ENCODE data around the gene ARMC6.
A peak's percentile ranks its signal among the peaks of the same experiment; 100 is the strongest.
"Not testable (repeated sequence)": the region's sequence is repeated elsewhere in the genome, so short reads cannot be mapped to it uniquely, and the experiment has no call there.

The ARMC6 gene

DNA sequence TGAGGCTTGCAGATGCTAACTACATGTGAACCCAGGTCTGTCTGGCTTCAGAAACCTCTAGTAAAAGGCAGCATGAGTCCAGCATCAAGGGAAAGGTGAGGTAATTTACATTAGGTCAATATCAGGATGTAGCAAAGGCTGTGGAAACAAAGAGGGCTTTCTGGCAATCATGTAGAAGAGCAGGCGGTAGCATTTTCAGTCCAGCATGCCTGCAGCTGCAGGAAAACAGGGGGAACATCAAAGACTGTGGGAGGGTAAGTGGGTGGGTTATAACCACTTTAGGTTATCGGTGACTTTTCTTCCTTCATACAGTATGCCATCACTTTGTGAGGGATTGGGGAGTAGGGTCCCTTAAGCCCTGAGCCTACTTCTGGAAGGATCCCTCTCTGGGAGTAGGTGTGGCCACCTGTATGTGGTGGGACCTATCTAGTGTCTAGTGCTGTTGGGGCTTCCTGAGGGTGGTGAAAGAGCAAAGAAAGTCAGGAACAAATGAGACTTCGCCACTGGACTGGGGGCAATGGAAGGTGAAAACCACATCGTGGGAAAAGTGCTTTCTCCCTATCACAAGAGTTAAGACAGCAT, 10.9 kb upstream of the ARMC6 start:
- DNase-seq (ENCODE audit: low spot score): no peak

DNA sequence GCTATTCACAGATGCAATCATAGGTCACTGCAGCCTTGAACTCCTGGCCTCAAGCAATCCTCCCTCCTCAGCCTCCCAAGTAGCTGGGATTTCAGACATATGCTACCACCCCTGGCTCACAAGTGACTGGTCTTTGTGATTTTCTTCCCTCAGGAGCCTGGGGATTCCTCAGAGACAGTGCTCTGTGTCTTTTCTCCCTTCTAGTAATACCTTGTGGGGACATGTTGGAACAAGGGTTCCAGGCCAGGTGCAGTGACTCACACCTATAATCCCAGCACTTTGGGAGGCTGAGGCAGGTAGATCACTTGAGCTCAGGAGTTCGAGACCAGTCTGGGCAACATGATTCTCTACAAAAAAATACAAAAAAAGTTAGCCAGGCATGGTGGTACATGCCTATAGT, 10.0 kb upstream of the ARMC6 start:
- DNase-seq (ENCODE audit: low spot score): not testable (repeated sequence)

DNA sequence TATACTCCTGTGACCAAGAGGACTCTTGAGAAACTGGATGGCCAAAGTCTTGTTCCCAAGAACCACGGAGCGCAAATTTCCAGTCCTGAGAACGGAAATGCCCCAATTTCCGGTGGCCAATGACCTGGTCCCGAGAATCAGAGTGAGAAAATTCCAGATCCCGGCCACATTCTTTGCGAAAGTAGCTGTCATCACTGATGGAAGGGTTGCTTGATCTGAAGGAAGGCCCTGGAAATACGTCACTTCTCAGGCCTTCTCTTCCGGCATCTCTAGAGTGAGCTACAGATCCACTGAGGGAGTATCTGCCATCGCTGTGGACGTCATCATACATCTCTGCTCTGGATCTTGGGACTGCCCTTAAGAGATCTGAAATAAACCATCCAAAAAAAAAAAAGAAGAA, 7.5 kb upstream of the ARMC6 start:
- no peak for DNase-seq (ENCODE audit: low spot score)

DNA sequence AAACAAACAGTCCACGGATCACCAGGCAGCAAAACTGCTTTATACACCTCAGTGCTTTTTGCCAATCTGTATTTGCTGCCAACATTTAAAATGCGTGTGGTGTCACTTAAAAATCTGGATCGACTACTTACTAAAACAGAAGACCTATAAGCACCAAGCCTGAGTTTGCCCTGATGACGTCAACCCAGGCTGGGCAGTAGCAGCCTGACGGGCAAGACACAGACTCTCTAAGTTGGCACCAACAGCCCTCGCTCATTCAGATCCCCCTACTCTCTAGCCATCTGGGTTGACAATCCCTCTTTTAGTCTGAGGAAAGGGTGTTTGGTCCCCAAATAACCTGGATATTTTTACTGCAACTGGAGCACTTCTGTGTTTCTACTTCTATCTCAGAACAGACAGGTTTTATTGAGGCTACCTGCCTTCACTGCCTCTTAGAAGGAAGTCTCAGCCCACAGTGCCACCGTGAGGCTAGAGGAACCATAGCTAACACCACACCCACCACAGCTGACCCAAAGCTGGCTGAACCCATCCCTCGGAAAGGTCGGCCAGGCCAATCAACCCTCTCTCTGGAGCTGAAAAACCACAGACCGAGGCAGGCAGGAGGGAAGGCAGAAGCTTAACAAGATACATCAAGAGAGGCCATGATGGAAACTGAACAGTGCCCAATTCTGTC, 7.0 kb upstream of the ARMC6 start:
- peak; percentile 29 for DNase-seq (ENCODE audit: low spot score)

DNA sequence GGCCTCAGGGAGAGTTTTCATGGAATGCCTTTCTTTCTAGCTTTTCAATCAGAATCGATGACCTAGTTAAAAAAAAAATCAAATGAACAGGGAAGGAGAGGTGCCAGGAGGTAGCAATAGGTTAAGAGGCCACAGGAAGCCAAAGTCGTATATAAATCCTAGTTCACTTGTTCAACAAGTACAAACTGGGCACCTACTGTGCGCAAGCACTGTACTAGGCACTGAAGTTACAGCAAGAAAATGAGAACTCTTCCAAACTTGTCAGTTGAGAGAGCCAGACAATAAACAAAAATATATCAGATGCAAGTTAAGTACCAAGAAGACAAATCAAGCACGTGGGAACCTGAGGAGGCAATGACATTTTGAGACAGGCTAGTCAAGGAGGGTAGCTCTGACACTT, 6.2 kb upstream of the ARMC6 start:
- no peak for DNase-seq (ENCODE audit: low spot score)

DNA sequence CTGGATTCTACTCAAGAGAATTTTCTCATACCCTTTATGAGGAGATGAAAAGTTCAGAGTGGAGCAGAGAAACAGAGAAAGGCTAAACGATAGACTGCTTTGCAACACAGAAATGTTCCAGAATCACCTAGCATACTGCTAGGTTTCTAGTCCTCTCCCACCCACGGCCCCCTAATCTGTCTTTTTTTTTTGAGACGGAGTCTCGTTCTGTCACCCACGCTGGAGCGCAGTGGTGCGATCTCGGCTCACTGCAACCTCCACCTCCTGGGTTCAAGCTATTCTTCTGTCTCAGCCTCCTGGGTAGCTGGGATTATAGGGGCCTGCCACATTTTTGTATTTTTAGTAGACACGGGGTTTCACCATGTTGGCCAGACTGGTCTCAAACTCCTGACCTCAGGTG, 4.9 kb upstream of the ARMC6 start:
- DNase-seq (ENCODE audit: low spot score): no peak

DNA sequence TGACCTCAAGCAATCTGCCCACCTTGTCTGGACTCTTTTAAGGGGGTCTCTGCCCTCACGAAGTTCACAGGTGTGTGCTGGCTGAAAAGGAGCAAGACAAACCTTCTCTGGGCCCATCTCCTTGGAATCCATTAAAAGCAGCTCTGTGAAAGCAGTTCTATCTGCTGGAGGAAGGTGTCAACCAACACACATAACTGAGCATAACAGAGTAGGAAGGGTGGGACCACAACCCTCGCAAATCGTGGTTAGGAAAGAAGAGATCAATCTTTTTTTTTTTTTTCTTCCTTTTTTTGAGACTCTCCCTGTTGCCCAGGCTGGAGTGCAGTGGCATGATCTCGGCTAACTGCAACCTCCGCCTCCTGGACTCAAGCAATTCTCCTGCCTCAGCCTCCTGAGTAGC, 1.5 kb upstream of the ARMC6 start:
- no peak for DNase-seq (ENCODE audit: low spot score)

DNA sequence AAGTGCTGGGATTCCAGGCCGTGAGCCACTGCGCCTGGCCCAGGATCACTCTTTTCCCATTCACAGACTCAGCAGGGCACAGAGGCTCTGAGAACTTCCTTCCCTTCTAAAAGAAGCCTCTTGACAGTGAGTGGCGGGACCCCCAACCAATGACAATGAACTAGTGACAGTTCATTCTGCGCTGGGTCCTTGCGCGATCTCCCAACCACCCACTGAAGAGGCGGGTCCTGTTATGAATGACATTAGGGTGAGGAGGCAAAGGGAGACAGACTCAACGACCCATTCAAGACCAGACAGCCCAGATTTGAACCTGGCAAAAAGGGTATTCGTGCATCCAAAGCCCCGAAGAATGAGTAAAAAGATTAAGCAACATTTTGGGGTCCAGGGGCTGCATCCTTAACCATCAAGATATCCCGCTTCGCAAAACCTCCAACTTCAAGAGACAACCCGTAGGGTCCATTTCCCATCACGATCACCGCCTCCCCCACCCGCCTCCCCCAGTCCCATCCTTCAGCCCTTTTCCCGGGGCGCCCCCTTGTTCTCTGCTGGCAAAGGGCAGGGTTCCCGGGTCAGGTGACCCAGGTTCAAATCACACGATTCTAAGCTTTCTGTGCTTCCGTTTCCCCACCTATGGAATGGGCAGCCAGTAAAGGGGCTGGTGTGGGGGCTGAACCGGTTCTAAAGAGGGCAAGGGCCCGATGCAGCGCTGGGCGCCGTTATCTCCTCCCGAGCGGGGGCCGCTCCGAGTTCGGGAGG, 805 bp upstream of the ARMC6 start:
- peak; percentile 88 for DNase-seq (ENCODE audit: low spot score)

DNA sequence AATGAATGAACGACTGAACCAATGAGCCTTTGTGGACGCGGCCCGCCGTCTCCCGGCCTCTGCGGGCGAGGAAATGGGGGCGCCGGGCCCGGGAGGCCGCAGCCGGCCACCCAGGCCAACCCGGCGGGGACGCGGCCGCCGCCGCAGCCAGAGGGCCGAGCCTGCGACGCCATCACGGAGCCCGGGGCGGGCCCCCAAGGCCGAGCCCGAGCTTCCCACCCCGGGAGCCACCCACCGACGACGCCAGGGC, 302 bp upstream of the ARMC6 start:
- DNase-seq (ENCODE audit: low spot score): no peak

DNA sequence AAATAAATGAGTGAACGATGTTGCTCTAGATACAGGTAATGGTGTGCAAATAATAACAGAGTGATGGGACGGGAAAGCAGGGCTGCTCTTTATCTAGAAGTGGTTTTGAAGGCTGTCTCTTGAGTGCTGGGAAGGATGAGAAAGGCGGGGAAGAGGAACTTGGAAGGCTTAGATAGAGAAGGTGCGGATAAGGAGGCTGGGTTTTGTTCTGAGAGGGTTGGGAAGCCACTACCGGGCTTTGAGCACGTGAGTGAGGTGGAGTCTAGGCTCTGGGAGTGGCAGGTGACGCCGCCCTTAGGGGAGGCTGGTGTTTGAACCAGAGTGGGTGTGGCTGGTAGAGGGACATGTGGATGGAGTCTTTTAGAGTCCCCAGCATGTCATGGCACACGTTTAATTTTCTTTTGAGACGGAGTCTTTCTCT, 811 bp downstream of the ARMC6 start:
- peak; percentile 82 for DNase-seq (ENCODE audit: low spot score)

DNA sequence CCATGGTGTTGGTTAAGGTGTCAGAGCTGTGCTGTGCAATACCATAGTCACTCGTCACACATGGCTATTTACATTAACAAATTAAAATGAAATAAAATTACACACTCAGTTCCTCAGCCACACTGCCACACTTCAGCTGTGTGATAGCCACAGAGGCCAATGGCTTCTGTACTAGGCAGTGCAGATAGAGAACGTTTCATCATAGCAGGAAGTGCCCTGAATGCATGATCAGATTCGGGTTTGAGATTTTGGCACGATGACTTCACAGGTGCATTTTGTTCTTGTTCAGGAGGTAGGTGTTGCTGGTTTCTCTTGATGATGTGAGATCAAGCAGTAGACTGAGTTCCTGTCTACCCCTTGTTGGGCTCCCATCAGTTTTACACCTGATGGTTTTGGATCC, 6.5 kb downstream of the ARMC6 start:
- DNase-seq (ENCODE audit: low spot score): no peak

DNA sequence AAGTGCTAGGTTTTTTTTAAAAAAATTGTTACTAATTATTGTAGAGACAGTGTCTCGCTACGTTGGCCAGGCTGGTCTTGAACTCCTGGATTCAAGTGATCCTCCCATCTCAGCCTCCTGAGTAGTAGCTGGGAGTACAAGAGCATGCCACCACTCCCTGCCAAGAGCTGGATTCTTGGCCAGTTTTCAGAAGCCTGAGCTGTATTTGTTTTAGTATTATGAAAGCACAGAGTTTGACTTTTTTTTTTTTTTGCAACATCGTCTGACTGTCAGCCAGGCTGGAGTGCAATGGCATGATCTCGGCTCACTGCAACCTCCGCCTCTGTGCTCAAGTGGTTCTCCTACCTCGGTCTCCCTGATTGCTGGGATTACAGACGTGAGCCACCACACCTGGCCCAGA, 7.0 kb downstream of the ARMC6 start:
- DNase-seq (ENCODE audit: low spot score): peak; percentile 71

DNA sequence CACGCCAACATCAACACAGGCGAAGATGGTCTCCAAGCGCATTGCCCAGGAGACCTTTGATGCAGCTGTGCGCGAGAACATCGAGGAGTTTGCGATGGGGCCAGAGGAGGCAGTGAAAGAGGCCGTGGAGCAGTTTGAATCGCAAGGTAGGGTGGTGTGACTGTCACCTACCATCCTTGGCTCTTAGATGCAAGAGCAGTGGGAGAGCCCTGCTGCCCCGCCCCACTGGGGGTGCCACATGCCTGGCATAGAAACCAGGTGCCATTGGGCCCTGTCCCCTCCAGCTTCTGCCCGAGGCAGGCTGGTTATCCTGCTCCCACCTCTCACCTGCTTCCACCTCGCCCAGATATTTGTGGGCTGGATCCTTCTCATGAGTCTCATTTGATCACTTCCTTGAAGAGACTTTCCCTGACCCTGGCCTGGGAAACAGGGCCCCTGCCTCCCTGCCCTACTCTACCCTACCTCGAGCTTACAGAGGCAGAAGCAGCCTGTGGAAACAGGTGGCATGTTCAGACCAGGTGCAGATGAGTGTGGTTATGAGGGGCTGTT, 9.4 kb downstream of the ARMC6 start:
- DNase-seq (ENCODE audit: low spot score): no peak

DNA sequence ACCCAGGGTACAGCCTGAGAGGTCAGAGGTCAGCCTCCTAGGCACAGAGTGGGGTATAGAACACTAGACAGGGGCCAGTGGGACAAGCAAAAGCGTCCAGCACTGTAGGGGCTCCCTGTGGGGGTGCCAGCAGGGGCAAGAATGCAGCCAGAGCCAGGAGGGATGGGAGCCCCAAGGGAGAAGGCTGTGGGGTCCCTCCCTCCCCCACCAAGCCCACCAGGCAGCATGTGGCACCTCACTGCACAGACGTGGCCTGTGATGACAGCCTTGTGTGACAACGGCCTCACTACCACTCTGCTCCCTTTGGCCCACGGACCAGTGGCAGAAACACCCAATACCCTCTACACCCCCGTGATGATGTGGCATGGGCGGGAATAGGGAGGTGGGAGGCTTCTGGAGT, 10.1 kb downstream of the ARMC6 start:
- DNase-seq (ENCODE audit: low spot score): no peak

DNA sequence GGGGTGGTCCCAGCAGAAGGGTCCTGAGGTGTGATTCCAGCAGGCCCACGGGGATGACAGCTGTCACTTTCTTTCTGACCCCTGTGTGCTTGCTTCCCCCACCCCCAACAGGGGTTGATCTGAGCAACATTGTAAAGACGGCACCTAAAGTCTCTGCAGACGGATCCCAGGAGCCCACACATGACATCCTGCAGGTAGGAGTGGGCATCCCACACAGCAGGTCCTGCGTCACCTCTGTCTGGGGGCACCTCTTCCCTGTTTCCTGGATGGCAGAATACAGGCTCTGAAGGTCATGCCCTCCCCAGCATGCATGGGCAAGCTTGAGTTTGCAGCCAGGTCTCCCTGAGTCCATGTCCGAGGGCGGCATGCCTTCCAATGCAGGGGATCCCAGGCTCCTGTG, 10.5 kb downstream of the ARMC6 start:
- DNase-seq (ENCODE audit: low spot score): no peak

DNA sequence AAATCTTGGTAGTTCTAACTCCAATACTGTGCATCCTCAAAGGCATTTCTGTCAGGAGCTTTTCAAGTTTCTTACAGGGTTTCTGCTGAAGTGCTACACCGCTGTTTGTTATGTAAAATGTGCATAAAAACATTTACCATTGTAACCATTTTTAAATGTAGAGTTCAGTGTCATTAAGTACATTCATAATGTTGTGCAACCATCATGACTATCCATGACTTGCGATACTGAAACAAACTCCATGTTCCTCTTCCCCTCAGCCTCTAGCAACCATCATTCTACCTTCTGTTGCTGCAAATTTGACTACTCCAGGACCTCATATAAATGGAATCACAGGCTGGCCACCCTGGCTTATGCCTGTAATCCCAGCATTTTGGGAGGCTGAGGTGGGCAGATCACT, 16.0 kb downstream of the ARMC6 start:
- DNase-seq (ENCODE audit: low spot score): no peak

DNA sequence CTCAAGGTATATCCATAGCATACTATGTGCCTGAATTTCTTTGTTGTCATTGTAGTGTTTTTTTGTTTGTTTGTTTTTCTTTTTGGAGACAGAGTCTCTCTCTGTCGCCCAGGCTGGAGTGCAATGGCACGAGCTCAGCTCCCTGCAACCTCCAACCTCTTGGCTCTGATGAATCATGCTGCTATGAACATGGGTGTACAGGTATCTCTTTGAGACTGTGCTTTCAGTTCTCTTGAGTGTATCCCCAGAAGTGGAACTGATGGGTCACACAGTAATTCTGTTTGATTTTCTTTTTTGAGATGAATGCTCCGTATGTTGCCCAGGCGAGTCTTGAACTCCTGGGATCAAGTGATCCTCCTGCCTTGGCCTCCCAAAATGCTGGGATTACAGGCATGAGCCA, 16.7 kb downstream of the ARMC6 start:
- DNase-seq (ENCODE audit: low spot score): no peak

DNA sequence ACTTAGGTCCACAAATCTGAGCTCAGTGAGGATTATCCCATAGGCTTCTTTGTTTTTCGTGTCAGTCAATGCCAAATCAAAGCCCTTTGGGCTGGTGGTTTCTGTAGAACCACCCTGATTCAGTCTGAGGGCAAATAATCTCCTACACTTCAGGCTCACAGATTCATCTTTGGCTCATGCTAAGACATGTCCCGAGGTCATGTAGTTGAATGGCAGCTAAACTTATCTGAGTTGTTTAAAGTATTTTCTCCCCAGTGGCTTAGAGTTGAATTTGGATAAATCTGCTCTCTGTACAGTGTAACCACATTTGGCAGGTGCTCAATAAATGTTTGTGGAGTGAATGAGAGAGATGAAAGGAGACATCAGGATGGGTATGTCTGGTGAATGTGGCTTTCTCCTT, 17.3 kb downstream of the ARMC6 start:
- DNase-seq (ENCODE audit: low spot score): no peak

DNA sequence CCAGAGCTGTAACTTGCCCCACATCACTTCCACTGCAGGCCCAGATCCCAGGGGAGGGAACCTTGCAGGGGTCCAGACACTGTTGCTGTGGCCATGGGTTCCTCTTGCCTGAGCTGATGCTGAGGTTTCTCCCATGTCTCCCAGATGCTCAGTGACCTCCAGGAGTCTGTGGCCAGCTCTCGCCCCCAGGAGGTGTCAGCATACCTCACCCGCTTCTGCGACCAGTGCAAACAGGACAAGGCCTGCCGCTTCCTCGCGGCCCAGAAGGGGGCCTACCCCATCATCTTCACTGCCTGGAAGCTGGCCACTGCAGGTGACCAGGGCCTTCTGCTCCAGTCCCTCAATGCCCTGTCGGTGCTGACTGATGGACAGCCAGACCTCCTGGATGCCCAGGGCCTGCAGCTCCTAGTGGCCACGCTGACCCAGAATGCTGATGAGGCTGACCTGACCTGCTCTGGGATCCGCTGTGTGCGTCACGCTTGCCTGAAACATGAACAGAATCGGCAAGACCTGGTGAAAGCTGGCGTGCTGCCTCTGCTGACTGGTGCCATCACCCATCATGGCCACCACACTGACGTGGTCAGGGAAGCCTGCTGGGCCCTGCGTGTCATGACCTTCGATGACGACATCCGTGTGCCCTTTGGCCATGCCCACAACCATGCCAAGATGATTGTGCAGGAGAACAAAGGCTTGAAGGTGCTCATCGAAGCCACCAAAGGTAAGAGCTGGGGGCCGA, 18.2 kb downstream of the ARMC6 start:
- DNase-seq (ENCODE audit: low spot score): no peak

DNA sequence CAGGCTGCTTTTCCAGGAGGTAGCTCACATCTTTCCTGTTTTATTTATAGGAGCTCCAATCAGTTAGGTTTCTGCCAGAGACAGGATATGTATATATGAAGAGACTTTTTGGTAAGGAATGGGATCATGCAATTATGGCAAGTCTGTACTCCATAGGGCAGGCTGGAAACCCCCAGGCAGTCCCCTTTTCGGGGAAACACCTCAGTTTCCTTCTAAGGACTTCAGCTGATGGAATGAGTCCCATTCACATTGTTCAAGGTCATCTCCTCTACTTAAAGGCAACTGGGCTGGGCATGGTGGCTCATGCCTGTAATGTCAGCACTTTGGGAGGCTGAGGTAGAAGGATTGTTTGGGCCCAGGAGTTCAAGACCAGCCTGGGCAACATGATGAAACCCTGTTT, 19.5 kb downstream of the ARMC6 start:
- no peak for DNase-seq (ENCODE audit: low spot score)

DNA sequence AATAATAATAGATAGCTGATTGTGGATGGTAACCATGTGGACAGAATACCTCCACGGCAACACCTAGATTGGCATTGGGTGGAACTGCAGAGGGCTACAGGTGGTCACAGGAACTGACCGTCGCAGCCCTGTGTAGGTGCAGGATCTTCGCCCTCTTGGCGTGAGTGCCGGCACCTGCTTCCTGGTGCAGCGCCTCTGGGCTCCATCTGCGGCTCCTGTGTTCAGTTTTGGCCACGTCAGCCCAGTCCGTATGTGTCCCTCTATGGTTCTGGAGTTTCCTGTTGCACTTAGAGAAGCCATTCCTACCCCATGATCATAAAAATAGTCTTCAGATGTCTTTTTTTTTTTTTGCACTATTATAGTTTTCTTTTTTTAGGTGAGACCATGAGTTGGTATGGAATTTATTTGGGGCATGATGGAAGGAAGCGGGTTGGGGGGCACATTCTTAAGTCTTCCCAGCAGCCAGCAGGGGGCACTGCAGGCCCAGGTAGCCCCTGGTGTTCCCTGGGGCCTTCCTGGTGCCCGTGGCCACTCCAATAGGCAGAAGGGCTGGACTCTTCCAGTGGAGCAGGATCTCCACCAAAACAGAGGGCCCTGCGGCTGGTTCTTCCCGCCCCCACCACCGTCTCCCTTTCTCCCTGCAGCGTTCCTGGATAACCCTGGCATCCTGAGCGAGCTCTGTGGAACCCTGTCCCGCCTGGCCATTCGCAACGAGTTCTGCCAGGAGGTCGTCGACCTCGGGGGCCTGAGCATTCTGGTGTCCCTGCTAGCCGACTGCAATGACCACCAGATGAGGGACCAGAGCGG, 20.3 kb downstream of the ARMC6 start:
- peak; percentile 68 for DNase-seq (ENCODE audit: low spot score)

DNA sequence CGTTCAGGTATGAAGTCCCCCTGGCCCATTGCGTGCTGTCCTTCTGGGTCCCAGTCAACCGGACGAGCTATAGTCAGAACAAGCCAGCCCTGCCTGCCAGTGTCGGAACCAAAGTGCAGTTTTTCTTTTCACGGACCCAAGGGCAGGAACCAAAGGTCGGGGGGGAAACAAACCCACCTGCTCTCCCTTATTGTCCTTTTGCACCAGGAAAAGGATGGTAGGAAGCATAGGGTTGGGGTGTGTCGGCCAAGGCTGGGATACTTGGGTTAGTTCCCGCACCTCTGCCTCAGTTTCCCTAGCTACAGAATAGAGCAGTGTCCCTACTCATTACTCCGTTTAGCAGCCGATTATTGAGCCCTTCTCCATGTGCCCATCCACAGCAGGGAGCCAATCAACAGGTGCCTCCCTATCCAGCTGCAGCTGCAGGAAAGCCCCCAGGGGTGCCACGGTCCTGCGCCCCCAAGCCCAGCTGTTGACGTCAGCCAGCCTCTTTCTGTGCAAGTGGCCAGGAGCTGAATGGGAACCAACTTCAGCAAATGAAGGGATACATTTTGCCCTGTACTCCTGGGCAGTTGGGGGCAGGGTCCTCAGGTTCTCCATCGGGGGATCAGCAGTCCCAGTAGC, 21.0 kb downstream of the ARMC6 start:
- no peak for DNase-seq (ENCODE audit: low spot score)

Data from AG20443 (cell line).